Camera-type eye (tissue), 1 donor: ENCODE measurements around the gene DSTYK. TPM values are rescaled to one million over a fixed set of nuclear protein-coding genes. Genes with fewer than 3 reads are reported as not detected.

ENCODE experiments used
- total RNA-seq: library from RNA; depleted of rRNA; stranded (reverse); fragments of >200 nt; gene quantifications from one replicate; pipeline ENCODE4 v1.2.3, GENCODE V29; 2014

DSTYK gene, protein sequence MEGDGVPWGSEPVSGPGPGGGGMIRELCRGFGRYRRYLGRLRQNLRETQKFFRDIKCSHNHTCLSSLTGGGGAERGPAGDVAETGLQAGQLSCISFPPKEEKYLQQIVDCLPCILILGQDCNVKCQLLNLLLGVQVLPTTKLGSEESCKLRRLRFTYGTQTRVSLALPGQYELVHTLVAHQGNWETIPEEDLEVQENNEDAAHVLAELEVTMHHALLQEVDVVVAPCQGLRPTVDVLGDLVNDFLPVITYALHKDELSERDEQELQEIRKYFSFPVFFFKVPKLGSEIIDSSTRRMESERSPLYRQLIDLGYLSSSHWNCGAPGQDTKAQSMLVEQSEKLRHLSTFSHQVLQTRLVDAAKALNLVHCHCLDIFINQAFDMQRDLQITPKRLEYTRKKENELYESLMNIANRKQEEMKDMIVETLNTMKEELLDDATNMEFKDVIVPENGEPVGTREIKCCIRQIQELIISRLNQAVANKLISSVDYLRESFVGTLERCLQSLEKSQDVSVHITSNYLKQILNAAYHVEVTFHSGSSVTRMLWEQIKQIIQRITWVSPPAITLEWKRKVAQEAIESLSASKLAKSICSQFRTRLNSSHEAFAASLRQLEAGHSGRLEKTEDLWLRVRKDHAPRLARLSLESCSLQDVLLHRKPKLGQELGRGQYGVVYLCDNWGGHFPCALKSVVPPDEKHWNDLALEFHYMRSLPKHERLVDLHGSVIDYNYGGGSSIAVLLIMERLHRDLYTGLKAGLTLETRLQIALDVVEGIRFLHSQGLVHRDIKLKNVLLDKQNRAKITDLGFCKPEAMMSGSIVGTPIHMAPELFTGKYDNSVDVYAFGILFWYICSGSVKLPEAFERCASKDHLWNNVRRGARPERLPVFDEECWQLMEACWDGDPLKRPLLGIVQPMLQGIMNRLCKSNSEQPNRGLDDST
- total RNA-seq = 29.2 TPM

GRCh38 chr1:205211169-205211838 lies at the start of gene DSTYK:
TSS of gene DSTYK (minus strand) at chr1:205211702. CDS start at chr1:205211535, 167 bp downstream.

GRCh38 chr1:205227584-205228013 lies 16.1 kb upstream of the DSTYK start, which contains the start of gene TMCC2:
TSS of gene TMCC2 (plus strand) at chr1:205227946. CDS start at chr1:205228565, 619 bp downstream.

DNA sequence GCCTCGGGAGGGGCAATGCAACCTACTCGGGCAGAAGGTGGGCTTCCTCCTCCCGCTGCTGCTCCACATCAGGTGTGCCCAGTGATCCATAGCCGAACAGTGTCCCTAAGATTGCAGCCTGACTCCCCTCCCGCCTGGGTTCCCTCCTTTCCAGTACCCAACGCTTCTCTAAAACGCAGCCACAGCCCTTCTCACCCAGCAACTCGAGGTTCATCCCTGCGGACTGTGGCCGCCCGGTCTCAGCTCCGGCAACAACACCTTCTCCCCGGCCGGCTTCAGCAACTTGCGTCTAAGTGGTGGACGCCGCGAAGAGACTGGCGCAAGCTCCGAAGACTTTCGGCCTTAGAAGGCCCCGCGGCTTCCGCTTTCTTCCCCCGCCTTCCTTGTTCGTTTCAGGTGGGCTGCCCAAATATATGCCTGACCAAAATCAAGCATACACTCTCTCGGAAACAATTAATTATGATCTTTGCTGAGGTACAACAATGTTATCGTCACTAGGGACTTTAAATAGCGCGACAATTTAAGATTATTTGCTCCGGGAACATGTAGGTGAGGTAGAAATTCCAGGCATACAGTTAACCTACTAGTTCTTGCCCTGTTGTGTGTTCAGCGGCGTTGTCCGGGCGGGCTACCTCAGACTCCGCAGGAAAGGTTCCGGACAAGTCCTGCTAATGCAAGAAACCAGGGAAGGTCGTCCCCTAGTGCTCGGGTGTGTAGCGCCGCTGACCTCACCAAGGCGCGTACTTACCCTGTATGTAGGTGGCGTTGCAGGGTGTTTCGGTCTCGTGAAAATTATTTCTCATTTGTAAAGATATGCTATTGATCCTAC lies 89.6 kb downstream of the DSTYK start, which contains the start of gene RBBP5:
Gene RBBP5 (minus strand): TSS at position 319 of the 829 bp plus-strand sequence. CDS start 105 bp downstream, at position 214.

Other genes with a start within 250 kb of the DSTYK start
- gene CNTN2, start 168.5 kb downstream of the DSTYK start, total RNA-seq = 9.5 TPM
- 2.9 TPM for gene TMEM81, start 127.2 kb downstream of the DSTYK start, total RNA-seq
- gene RBBP5, start 89.7 kb downstream of the DSTYK start, total RNA-seq = 35.3 TPM
- 45.5 TPM for gene TMCC2, start 16.2 kb upstream of the DSTYK start, total RNA-seq
- 7.4 TPM for gene NUAK2, start 110.0 kb upstream of the DSTYK start, total RNA-seq
- gene KLHDC8A, start 145.2 kb upstream of the DSTYK start, total RNA-seq = 20.7 TPM
- gene LEMD1, start 210.4 kb upstream of the DSTYK start, total RNA-seq = 64.0 TPM
- gene BLACAT1, start 244.3 kb upstream of the DSTYK start, total RNA-seq = 8.4 TPM